Middle frontal gyrus (tissue), 1 donor: ENCODE data around the gene POLD2.
"Not testable (repeated sequence)": the region's sequence is repeated elsewhere in the genome, so short reads cannot be mapped to it uniquely, and the experiment has no call there.

Experiments
- DNase-seq: peaks from one replicate; pipeline ENCODE4 v3.0.0-alpha.2; 2015; ENCODE audit warnings: low spot score; ENCODE audit errors: extremely low spot score

The POLD2 gene

DNA sequence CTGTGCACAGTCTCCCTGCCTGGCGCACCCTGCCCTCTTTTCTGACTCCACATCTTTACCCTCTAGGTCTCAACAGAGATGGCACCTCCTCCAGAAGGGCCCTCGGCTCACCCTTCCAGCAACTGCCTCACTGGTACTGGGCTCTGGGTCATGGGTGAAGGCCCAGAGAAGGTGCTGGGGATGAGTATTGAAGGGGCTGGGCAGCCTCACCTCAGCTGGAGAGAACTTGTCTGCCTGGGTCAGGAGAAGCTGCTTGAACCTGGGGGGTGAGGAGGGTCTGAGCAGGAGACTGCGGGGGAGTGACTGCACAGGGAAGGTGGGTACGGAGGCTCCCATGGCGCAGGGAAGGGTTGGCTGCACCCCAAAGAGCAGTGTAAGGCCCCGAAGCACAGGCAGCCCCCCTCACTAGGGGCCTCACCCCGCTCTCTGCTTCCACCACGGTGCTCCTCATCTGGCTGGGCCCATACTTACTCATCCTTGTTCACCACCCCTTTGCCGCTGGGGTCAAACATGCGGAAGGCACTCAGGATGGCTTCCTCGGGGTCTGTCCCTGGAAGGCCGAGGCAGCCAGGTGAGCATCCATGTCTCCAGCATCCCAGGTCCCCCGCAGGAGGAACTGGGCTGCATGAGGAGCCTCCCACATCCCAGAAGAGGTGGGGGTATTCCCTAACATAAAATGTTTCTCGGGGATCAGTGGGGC is 16.1 kb upstream of the POLD2 start:
- DNase-seq, result no peak

DNA sequence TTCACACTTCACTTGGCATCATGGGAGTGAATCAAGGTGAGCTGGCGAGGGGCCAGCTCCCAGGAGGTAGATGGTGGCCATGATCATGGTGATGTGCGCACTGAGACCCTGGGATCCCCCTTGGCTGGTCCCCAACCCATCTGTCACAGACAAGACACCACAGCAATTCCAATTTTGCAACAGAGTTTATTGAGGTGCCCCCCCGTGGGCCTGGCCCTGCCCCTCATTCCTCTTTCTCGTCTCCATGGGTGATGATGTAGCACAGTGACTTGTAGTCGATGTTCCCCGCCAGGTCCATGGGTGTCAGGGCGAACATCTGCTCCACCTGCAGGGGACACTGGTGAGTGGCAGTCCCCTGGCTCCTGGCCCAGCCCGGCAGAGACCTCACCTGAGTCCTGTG is 15.3 kb upstream of the POLD2 start:
- DNase-seq, result no peak

DNA sequence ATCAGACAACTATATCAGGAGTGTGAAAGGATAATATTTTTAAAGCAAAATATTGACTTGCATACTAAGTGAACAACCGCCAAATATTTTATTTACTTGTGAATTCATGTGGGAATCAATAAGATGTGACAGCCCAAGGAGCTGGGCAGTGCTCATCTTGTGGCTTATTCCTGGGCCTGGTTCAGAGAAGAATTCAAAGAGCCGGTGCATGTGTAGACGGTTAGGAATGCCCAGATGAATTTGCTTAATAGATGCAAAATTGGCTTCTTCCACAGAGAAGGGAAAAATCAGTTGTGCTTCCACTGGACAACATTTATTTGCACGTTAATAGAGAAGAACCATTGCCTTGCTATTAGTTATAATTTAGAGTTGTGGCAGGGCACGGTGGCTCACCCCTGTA is 13.4 kb upstream of the POLD2 start:
- no peak for DNase-seq

GRCh38 chr7:44134943-44135628 is 11.7 kb upstream of the POLD2 start:
- no peak for DNase-seq

- no peak for DNase-seq
Observed at GRCh38 chr7:44133295-44133694, 9.9 kb upstream of the POLD2 start.

GRCh38 chr7:44132039-44132438 is 8.7 kb upstream of the POLD2 start:
- no peak for DNase-seq

- DNase-seq, result no peak
Observed at GRCh38 chr7:44131173-44132029, 8.1 kb upstream of the POLD2 start.

- no peak for DNase-seq
Observed at GRCh38 chr7:44128721-44129582, 5.6 kb upstream of the POLD2 start.

- no peak for DNase-seq
Observed at GRCh38 chr7:44127161-44127560, 3.8 kb upstream of the POLD2 start.

- not testable (repeated sequence) for DNase-seq
Observed at GRCh38 chr7:44126574-44126973, 3.2 kb upstream of the POLD2 start.

DNA sequence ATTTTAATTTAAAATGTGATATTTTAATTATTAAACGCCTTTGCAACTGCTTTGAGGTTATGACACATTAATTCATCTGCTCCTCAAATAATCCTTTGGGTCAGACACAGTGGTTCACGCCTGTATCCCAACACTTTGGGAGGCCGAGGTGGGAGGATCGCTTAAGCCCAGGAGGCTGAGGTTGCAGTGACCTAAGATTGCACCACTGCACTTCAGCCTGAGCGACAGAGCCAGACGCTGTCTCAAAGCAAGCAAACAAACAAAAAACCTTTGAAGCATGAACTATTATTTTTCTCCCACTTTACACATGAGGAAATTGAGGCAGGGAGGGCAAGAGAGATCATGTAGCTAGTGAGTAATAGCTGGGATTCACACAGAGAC is 1.5 kb upstream of the POLD2 start:
- no peak for DNase-seq

DNA sequence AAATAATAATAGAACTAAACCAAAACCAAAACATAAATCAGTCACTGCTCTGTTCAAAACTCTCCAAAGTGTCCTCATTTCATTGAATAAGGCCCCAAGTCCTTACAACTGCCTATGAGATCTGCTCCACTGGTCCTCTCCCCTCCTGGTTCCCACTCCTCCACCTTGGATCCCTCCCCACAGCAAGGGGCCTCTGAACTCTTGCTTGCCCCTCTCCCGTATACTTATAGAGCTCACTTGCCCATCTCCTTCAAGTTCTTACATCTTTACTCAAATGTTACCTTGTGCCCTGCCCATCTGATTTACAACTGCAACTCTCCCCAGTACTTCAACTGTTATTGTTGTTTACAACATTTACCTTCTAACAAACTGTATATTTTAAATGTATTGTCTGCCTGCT is 819 bp downstream of the POLD2 start:
- no peak for DNase-seq

- DNase-seq, result no peak
Observed at GRCh38 chr7:44121761-44122420, 1.5 kb downstream of the POLD2 start.

DNA sequence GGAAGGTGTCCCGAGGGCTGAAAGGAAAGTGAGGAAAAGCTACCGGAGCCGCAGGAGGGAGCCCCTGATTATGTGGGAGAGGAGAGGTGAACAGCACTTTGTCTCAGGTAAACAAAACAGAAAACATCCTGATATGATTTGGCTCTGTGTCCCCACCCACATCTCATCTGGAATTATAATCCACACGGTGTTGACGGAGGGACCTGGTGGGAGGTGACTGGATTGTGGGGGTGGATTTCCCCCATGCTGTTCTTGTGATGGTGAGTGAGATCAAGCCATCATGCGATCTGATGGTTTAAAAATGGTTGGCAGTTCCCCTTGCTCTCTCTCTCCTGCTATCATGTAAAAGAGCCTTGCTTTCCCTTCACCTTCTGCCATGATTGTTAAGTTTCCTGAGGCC is 3.0 kb downstream of the POLD2 start:
- no peak for DNase-seq

- no peak for DNase-seq
Observed at GRCh38 chr7:44119829-44120380, 3.4 kb downstream of the POLD2 start.

- no peak for DNase-seq
Observed at GRCh38 chr7:44117801-44118429, 5.4 kb downstream of the POLD2 start.

DNA sequence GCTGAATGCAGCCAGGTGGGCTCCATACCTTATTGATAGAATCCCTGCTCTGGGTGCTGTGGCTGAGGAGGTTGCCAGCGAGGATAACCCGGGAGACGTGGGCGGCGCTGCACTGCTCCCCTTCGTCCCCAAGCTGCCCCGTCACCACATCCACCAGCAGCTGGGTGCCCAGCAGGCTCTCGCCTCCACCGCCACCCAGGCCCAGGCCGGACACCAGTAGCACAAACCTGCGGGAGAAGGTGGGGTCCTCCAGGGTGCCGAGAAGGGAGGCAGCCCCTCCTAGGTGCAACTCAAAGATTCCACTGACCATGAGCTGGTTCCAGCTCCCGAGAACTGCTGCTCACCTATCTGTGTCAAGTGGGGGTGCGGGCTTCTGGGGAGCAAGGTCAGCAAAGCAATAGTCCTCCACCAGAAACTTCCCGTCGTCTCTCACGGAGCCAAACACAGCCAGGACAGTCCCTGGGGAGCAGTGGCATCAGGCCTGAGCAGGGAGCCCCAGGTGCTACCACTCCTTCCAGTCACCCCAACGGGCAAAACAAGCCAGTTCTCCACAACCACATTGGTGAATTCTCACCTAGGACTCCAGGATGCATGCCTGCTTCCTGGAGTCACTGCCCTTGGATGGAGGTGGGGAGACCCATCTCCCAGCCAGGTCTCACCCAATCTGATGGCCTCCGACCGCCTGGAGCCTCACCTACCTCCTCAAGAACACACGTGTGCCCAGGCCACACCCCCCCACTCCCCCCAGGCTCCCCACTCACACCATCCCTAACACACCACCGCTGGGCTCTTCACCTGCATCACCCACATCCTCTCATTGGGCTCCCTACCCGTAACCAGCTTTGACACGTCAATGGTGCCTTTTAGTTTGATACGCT is 6.3 kb downstream of the POLD2 start:
- DNase-seq, result no peak

GRCh38 chr7:44116087-44116788 is 7.1 kb downstream of the POLD2 start:
- DNase-seq, result no peak
